SK-N-SH treated with all-trans-retinoic acid at 6 μM for 48 hours (cell line): ENCODE measurements around the gene RAD51B.

Source experiments
- CSRNP3 ChIP-seq: fragments of 250-450 bp; sonication (Bioruptor Pico); IDR thresholded peaks from 2 replicates; pipeline ENCODE4 v1.5.1; 2021; ENCODE audit warnings: mild to moderate bottlenecking, moderate library complexity
- ESRRG ChIP-seq: fragments of 250-450 bp; sonication (Bioruptor Pico); IDR thresholded peaks from 2 replicates; pipeline ENCODE4 v1.6.1; 2021; ENCODE audit warnings: mild to moderate bottlenecking
- RARB ChIP-seq: fragments of 250-450 bp; sonication (Bioruptor Pico); IDR thresholded peaks from 2 replicates; pipeline ENCODE4 v1.8.0; 2021; ENCODE audit warnings: mild to moderate bottlenecking, moderate library complexity
- TSHZ2 ChIP-seq: fragments of 250-450 bp; sonication (Bioruptor Pico); IDR thresholded peaks from 2 replicates; pipeline ENCODE4 v1.5.0; 2020; ENCODE audit warnings: mild to moderate bottlenecking, moderate library complexity

DNA sequence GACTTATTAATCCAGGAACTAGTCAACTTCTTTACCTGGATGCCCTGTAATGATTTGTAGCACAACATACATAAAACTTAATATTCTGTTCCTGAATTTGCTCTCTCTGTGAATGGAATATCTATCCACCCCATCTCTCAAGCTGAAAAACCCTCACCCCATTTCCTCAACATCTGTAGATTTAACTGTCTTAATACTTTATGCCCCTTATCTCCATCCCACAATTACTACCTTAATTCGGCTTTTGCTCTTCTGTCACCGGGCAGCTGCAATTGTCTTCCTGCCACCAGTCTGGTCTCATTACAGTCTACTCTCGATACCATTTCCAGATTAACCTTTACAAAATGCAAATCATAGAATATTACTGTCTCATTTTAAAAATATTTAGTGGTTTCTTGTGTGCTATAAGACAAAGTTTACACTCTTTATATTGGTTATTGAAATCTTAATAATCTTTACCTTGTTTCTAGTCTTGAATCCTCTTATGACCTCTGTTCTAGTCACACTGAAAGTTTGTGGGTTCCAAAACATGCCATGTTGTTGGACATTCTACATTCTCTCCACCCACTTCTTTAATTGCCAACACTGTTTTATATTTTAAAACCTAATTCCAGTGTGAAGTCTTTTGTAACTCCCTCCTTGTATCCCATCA, 347.3 kb downstream of the RAD51B start:
- TF ChIP-seq CSRNP3 (CRISPR knock-in tag) (no peak), TSHZ2 (CRISPR knock-in tag) (no peak), ESRRG (CRISPR knock-in tag) (no peak), RARB (no peak)
